GM12878 (cell line): ENCODE data around the gene MGAT1. TPM values are rescaled to one million over a fixed set of nuclear protein-coding genes. Genes with fewer than 3 reads are reported as not detected.

Experiments
- NKRF ChIP-seq: fragments of 450-650 bp; conservative IDR thresholded peaks from 2 replicates; pipeline ENCODE4 v1.6.1; 2017; ENCODE audit warnings: mild to moderate bottlenecking, moderate library complexity
- NR2C1 ChIP-seq: fragments of 450-650 bp; IDR thresholded peaks from 2 replicates; pipeline ENCODE4 v1.6.1; 2017; ENCODE audit warnings: antibody characterized with exemption, mild to moderate bottlenecking, moderate library complexity
- NR2F1 ChIP-seq: fragments of 450-650 bp; conservative IDR thresholded peaks from 2 replicates; pipeline ENCODE4 v1.6.1; 2017; ENCODE audit warnings: mild to moderate bottlenecking
- POU2F2 ChIP-seq: IDR thresholded peaks from 3 replicates; pipeline ENCODE4 v1.6.1; 2011; ENCODE audit warnings: low read depth, mild to moderate bottlenecking, low read length, borderline replicate concordance
- SIN3A ChIP-seq: IDR thresholded peaks from 2 replicates; pipeline ENCODE4 v1.6.1; 2012; ENCODE audit warnings: low read depth, low read length, improper control_type of control experiment
- SMAD1 ChIP-seq: fragments of 450-650 bp; IDR thresholded peaks from 2 replicates; pipeline ENCODE4 v1.6.1; 2018; ENCODE audit warnings: mild to moderate bottlenecking, low read depth; ENCODE audit not compliant: partially characterized antibody
- TBL1XR1 ChIP-seq: IDR thresholded peaks from 2 replicates; pipeline ENCODE4 v1.6.1; 2012; ENCODE audit warnings: low read depth, low read length, improper control_type of control experiment
- USF2 ChIP-seq: IDR thresholded peaks from 2 replicates; pipeline ENCODE4 v1.6.1; 2011; ENCODE audit warnings: low read depth, low read length, improper control_type of control experiment, borderline replicate concordance
- ZBED1 ChIP-seq: IDR thresholded peaks from 2 replicates; pipeline ENCODE4 v1.6.1; 2016; ENCODE audit warnings: borderline replicate concordance
- polyA plus RNA-seq, 11 experiments: library from polyadenylated mRNA; depleted of rRNA in 4 of 11; unstranded in 6 of 11; stranded (reverse) in 5 of 11; fragments of >200 nt; fragmentation: Nextera tagmentation in 4 of 11; fragmentation: Illumina TruSeq in 1 of 11; extraction: Ambion mirVana in 4 of 11; extraction: Trizol in 1 of 11; gene quantifications; 1 replicate in 1 of 11; 2 replicates in 10 of 11; pipeline versions ENCODE4 v1.2.1 to v1.2.3, GENCODE V29; 2011 to 2016; ENCODE audit warnings: inconsistent platforms in 2 of 11, missing spikeins in 2 of 11, low read depth in 1 of 11
- total RNA-seq, 4 experiments: library from RNA; depleted of rRNA in 3 of 4; stranded (reverse); fragments of >200 nt in 3 of 4; fragmentation: Illumina TruSeq in 1 of 4; extraction: Trizol in 1 of 4; gene quantifications; 2 replicates each; pipeline versions ENCODE4 v1.2.1 to v1.2.3, GENCODE V29; 2013 to 2021
- TF ChIP-seq, protein P1 (sequence below): fragments of 450-650 bp; IDR thresholded peaks from 2 replicates; pipeline ENCODE4 v1.6.1; 2018; ENCODE audit warnings: borderline replicate concordance, mild to moderate bottlenecking; ENCODE audit not compliant: partially characterized antibody
- TF ChIP-seq, protein P2 (sequence below): IDR thresholded peaks from 2 replicates; pipeline ENCODE4 v1.6.1; 2012; ENCODE audit warnings: low read depth, low read length, improper control_type of control experiment

The MGAT1 gene
- total and polyA plus RNA-seq, 10 of the 15 experiments (the other 5 are each of a cell fraction or from before 2014, with no cell fraction given): 3.1 to 88.4 (median 62.7) TPM

DNA sequence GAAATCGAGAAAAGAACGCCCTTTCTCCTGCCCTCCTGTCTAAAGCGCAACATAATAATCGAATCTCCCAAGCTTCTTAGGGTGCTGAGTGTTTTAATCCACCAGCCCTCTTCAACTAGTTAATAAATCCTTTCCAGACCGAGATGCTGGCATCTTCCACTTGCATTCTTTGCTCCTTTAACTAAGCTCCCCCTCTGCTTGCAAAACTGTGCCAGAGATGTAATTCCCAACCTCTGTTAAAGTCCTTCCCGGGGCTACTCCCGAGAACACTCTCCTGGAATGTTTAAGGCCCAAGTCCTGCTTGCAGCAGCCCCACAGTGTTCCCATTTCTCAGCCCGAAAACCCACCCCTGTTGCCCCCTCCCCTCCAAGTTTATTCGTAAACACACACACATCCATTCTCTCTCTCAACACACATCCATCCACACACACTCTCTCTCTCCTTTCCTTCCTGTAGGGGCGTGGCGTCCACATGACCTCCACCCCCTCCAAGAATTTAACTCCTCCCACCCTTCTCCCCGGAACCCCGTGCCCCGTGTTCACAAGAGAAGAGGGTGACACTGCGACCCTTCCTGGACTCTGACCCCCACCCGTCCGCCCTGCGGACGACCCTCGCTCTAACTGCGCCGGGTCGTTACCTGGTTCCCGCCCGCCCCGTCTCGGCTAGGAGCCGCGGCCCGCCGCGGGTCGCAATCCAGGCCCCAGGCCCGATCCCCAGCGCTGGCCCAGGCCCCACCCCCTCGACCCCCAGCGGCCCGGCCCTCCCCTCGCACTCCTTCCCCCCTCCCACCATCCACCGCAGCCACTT, 7.0 kb upstream of the MGAT1 start (continued):
- peak; percentile 73 for TF ChIP-seq NR2C1
- TF ChIP-seq USF2: peak; percentile 48
- TF ChIP-seq SMAD1: peak; percentile 64
- TF ChIP-seq, protein P1, sequence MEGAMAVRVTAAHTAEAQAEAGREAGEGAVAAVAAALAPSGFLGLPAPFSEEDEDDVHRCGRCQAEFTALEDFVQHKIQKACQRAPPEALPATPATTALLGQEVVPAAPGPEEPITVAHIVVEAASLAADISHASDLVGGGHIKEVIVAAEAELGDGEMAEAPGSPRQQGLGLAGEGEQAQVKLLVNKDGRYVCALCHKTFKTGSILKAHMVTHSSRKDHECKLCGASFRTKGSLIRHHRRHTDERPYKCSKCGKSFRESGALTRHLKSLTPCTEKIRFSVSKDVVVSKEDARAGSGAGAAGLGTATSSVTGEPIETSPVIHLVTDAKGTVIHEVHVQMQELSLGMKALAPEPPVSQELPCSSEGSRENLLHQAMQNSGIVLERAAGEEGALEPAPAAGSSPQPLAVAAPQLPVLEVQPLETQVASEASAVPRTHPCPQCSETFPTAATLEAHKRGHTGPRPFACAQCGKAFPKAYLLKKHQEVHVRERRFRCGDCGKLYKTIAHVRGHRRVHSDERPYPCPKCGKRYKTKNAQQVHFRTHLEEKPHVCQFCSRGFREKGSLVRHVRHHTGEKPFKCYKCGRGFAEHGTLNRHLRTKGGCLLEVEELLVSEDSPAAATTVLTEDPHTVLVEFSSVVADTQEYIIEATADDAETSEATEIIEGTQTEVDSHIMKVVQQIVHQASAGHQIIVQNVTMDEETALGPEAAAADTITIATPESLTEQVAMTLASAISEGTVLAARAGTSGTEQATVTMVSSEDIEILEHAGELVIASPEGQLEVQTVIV: peak; percentile 34
- TF ChIP-seq NKRF: no peak
- TF ChIP-seq NR2F1: peak; percentile 94
- no peak for TF ChIP-seq SIN3A
- TF ChIP-seq TBL1XR1: 0 out of 2 replicates have a peak, but pooled peaks have one; percentile 46
- TF ChIP-seq, protein P2, sequence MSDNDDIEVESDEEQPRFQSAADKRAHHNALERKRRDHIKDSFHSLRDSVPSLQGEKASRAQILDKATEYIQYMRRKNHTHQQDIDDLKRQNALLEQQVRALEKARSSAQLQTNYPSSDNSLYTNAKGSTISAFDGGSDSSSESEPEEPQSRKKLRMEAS: peak; percentile 46; the same call in 1 of the 2 replicates
- TF ChIP-seq ZBED1: no peak
- TF ChIP-seq POU2F2: no peak
